Fibroblast of gingiva (primary cell): ENCODE results near the gene MRPL28.
"Not testable (repeated sequence)": the region's sequence is repeated elsewhere in the genome, so short reads cannot be mapped to it uniquely, and the experiment has no call there.

Experiments
- DNase-seq: peaks from one replicate; pipeline ENCODE4 v3.0.0-alpha.2; 2011; ENCODE audit warnings: low read depth

The MRPL28 gene

GRCh38 chr16:373020-373598, 2.8 kb upstream of the MRPL28 start:
- no peak for DNase-seq

- no peak for DNase-seq
Measured at GRCh38 chr16:372302-372983, 2.1 kb upstream of the MRPL28 start.

GRCh38 chr16:371515-372301, 1.4 kb upstream of the MRPL28 start:
- no peak for DNase-seq

- DNase-seq, result no peak
Measured at GRCh38 chr16:370979-371514, 709 bp upstream of the MRPL28 start.

DNA sequence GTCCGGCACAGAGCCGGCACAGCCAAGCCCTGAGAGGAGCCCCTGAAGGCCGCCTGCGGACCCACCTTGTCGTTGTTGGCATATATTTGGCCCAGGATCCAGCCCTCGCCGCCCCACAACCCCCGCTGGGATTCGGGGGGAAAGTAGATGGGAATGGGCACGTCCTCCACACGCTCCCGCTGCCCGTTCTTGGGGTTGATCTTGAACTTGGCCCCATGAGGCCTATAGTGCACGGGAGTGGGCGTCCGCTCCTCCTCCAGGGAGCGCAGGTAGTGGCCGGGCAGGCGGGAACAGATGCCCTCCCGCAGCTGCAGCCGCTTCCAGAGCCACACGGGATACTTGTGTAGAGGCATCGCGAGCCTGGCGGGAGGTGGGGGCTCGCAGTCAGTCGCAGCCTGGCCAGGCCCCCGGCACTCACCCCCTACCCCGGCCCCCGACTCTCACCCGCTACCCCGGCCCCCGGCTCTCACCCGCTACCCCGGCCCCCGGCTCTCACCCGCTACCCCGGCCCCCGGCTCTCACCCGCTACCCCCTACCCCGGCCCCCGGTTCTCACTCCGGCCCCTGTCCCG, 387 bp downstream of the MRPL28 start:
- no peak for DNase-seq

- no peak for DNase-seq
Measured at GRCh38 chr16:369275-369865, 968 bp downstream of the MRPL28 start.

DNA sequence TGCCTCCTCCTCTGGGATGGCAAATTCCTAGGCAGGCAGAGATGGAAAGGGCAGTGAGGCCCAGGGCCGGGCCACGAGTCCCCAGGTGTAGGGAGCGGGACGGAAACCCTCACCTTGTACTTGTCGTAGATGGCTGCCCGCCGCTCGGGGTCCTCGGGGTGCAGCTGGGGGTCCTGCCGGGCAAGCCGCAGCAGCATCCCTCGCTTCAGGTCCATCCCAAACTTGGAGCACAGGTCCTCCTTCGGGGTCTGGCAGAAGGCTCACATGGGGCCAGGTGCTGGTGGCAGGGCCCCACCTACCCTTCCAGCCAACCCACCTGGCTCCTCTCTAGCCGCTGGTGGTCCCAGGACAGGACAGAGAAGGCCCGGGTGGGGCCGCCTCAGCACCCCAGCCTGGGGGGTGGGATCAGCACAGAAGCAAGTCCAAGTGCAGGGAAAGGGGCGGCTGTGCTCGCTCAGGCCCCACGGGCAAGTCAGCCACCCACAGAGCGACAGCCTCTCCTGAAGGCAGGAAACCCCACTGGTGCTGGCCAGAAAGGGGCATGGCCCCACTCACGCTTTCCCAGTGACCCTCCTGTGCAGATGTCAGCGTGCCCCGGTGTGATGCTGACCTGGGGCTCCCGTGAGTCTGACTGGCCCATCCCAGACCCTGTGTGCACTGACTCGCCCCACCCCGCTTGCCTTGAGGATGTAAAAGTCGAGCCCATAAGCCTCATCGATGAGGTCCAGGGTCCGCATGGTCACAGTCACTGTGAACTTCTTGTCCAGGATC, 1.8 kb downstream of the MRPL28 start:
- DNase-seq, result no peak

DNA sequence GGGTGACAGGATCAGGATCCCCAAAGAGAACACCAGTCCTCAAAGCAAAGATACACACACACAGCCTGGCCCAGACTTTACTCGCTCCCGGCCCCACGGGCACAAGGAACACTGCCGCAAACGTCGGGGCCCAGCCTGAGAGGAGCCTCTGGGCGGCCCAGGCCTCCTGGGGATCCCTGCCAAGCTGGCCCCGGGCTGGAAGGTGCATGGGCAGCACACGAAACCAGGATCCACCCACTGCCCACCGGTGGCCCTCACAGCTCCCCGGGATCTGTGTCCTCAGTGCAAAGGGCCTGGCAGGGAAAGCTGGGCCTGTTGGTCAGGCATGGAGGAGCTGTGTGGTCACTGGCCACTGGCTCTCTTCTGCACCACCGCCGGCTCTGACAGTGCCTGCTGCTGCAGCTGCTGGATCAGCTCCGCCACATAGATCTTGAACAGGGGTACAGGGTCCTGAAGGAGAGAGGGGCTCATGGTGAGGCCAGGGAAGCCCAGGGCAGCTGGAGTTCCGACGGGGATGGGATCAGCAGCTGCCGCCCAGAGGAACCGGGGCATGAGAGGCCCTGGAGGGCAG, 2.9 kb downstream of the MRPL28 start:
- DNase-seq, result no peak

- DNase-seq, result no peak
Measured at GRCh38 chr16:366476-366875, 3.9 kb downstream of the MRPL28 start.

DNA sequence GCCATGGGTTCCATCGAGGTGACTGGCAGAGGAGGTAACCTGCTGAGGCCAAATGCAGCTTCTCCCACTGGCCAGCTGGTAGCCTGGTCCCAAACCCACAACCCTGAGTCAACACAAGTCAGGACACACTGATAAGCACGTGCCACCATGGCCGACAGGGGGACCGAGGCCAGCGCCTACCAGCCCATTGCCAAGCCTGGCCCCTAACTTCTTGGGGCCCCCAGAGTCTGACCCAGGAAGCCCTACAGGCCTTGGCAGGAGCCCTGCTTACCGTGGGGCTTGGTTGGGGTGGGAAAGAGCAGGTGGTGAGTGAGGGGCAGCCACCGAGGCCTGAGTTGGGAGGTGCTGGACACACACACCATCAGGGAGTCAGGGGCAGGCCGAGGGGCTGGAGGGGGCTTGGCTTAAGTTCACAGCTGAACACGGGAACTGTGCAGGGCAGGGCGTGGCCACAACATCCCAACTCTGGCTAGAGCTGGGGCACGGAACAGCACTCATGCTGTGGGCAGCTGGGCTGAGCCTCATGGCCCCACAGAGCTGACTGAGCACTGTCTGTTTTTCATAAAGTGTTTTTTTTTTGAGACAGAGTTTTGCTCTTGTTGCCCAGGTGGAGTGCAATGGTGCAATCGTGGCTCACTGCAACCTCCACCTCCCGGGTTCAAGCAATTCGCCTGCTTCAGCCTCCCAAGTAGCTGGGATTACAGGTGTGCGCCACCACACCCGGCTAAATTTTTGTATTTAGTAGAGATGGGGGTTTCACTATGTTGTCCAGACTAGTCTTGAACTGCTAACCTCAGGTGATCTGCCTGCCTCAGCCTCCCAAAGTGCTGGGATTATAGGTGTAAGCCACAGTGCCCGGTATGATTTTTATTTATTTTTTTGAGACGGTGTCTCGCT, 5.5 kb downstream of the MRPL28 start:
- DNase-seq, result no peak

GRCh38 chr16:363766-364490, 6.4 kb downstream of the MRPL28 start:
- no peak for DNase-seq

DNA sequence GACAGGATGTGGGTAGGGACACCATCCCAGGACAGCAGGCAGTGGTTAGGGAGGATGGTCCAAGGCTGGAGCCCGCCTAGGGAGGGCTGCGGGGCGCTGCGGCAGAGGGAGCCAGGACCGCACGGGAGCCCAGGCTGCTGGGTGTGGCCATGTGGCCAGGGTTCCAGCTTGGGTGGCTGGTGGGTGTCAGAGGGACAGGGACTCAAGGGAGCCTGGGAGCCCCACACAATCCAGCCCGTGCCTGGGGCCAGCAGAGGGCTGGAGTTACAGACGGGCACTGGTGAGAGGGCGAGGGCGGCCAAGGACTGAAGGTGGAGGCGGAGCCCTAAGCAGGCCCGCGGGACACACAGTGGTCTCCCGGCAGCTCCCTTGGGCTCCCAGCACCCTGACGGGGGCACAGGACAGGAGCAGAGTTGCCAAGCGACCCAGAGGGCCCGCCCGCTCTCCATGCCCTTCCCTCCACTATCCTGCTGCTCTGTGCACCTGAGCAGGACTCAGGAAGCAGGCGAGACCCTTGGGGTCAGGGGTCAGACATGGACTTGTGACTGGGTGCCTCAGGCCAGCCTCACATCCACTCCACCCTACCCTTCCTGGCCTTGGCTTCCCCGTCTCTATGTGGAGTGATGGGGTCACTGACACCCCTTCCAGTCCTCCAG, 7.1 kb downstream of the MRPL28 start:
- no peak for DNase-seq

GRCh38 chr16:362702-362999, 7.7 kb downstream of the MRPL28 start:
- not testable (repeated sequence) for DNase-seq

- DNase-seq, result peak; percentile 65
Measured at GRCh38 chr16:361872-362701, 8.3 kb downstream of the MRPL28 start.

- no peak for DNase-seq
Measured at GRCh38 chr16:361341-361871, 8.9 kb downstream of the MRPL28 start.

- no peak for DNase-seq
Measured at GRCh38 chr16:360698-361336, 9.5 kb downstream of the MRPL28 start.
